ENCODE data around the gene TOX2.

- no peak for TF ChIP-seq CTCF (IDR thresholded peaks at IDR 0.05)
- TF ChIP-seq POLR2A (IDR thresholded peaks at IDR 0.05) = no peak
Observed at GRCh38 chr20:44087051-44087856, 172.6 kb downstream of the TOX2 start.

All from thyroid gland (tissue), 4 donors.